Jurkat, Clone E6-1 (cell line): ENCODE results near the gene RGS1. TPM values are rescaled to one million over a fixed set of nuclear protein-coding genes. Genes with fewer than 3 reads are reported as not detected.
"Not testable (repeated sequence)": the region's sequence is repeated elsewhere in the genome, so short reads cannot be mapped to it uniquely, and the experiment has no call there.

Experiments used
- DNase-seq: peaks from one replicate; pipeline ENCODE4 v3.0.0-alpha.2; 2011; ENCODE audit warnings: low read depth, low spot score
- H3K4me3 ChIP-seq: 2 replicates; pipeline ENCODE4 v1.5.1; 2011; ENCODE audit warnings: mild to moderate bottlenecking, low read length, control low read depth, moderate library complexity
- polyA plus RNA-seq: library from polyadenylated mRNA; unstranded; fragments of >200 nt; gene quantifications from one replicate; pipeline ENCODE4 v1.2.1, GENCODE V29; 2012; ENCODE audit warnings: missing spikeins; ENCODE audit not compliant: insufficient read length, insufficient read depth

The RGS1 gene
- not detected for polyA plus RNA-seq

- DNase-seq: no peak
- no peak within 1 kb of the TSS for H3K4me3 ChIP-seq
These were observed at the start of gene RGS1 for GRCh38 chr1:192575499-192576189. Gene RGS1 (plus strand): TSS chr1:192575773. CDS start chr1:192575793, 20 bp downstream.

- H3K4me3 ChIP-seq: no peak overlapping the region
- no peak for DNase-seq
These were observed 48.3 kb upstream of the RGS1 start for GRCh38 chr1:192527111-192527795.

- H3K4me3 ChIP-seq: no peak overlapping the region
- no peak for DNase-seq
These were observed 47.6 kb upstream of the RGS1 start for GRCh38 chr1:192527950-192528349.

GRCh38 chr1:192529031-192529755 lies 46.4 kb upstream of the RGS1 start:
- no peak for DNase-seq
- H3K4me3 ChIP-seq: no peak overlapping the region

GRCh38 chr1:192529811-192530210 lies 45.8 kb upstream of the RGS1 start:
- no peak overlapping the region for H3K4me3 ChIP-seq
- DNase-seq: no peak

GRCh38 chr1:192530254-192530653 lies 45.3 kb upstream of the RGS1 start:
- no peak overlapping the region for H3K4me3 ChIP-seq
- no peak for DNase-seq

- H3K4me3 ChIP-seq, DNase-seq: not testable (repeated sequence)
These were observed 44.4 kb upstream of the RGS1 start for GRCh38 chr1:192531037-192531703.

GRCh38 chr1:192534666-192535065 lies 40.9 kb upstream of the RGS1 start:
- no peak overlapping the region for H3K4me3 ChIP-seq
- DNase-seq: no peak

GRCh38 chr1:192535916-192536664 lies 39.5 kb upstream of the RGS1 start:
- no peak overlapping the region for H3K4me3 ChIP-seq
- DNase-seq: no peak

GRCh38 chr1:192538407-192539296 lies 36.9 kb upstream of the RGS1 start:
- peak; percentile 57 for DNase-seq

GRCh38 chr1:192539297-192540092 lies 36.1 kb upstream of the RGS1 start:
- DNase-seq: no peak
- H3K4me3 ChIP-seq: no peak overlapping the region

More at GRCh38 chr1:192538407-192539296, 36.9 kb upstream of the RGS1 start:
- no peak overlapping the region for H3K4me3 ChIP-seq

- DNase-seq: no peak
- H3K4me3 ChIP-seq: no peak overlapping the region
These were observed 32.1 kb upstream of the RGS1 start for GRCh38 chr1:192543445-192543844.

GRCh38 chr1:192545896-192546521 lies 29.6 kb upstream of the RGS1 start:
- DNase-seq: no peak
- no peak overlapping the region for H3K4me3 ChIP-seq

GRCh38 chr1:192546596-192547190 lies 28.9 kb upstream of the RGS1 start:
- H3K4me3 ChIP-seq: no peak overlapping the region
- DNase-seq: no peak

GRCh38 chr1:192547501-192547900 lies 28.1 kb upstream of the RGS1 start:
- DNase-seq: no peak
- no peak overlapping the region for H3K4me3 ChIP-seq

- H3K4me3 ChIP-seq: no peak overlapping the region
- DNase-seq: no peak
These were observed 25.6 kb upstream of the RGS1 start for GRCh38 chr1:192549937-192550336.
